Karpas-422 (cell line): ENCODE data around the gene SHISA8. TPM values are rescaled to one million over a fixed set of nuclear protein-coding genes. Genes with fewer than 3 reads are reported as not detected.

Experiments used
- DNase-seq: peaks from one replicate; pipeline ENCODE4 v3.0.0-alpha.2; 2015
- H2AFZ ChIP-seq: fragments of 200-600 bp; sonication (generic); 2 replicates; pipeline ENCODE4 v1.6.1; 2014; ENCODE audit warnings: antibody characterized with exemption, low read length, mixed read lengths
- H3K27ac ChIP-seq: fragments of 200-600 bp; sonication (generic); 2 replicates; pipeline ENCODE4 v1.5.1; 2014; ENCODE audit warnings: mild to moderate bottlenecking, low read length, moderate library complexity
- H3K27me3 ChIP-seq: fragments of 200-600 bp; sonication (generic); 2 replicates; pipeline ENCODE4 v1.6.1; 2014; ENCODE audit warnings: low read length, mixed read lengths
- H3K36me3 ChIP-seq: fragments of 200-600 bp; sonication (generic); 2 replicates; pipeline ENCODE4 v1.6.1; 2014; ENCODE audit warnings: low read length, mixed read lengths; ENCODE audit not compliant: insufficient read depth
- H3K4me1 ChIP-seq: fragments of 200-600 bp; sonication (generic); 2 replicates; pipeline ENCODE4 v1.6.1; 2014; ENCODE audit warnings: mild to moderate bottlenecking, low read length, mixed read lengths
- H3K4me2 ChIP-seq: fragments of 200-600 bp; sonication (generic); 2 replicates; pipeline ENCODE4 v1.6.1; 2014; ENCODE audit warnings: low read length, low read depth, mild to moderate bottlenecking; ENCODE audit not compliant: poor library complexity, severe bottlenecking
- H3K4me3 ChIP-seq: fragments of 200-600 bp; sonication (generic); 2 replicates; pipeline ENCODE4 v1.5.1; 2014; ENCODE audit warnings: mild to moderate bottlenecking, antibody characterized with exemption, low read length, mixed read lengths
- H3K79me2 ChIP-seq: fragments of 200-600 bp; sonication (generic); 2 replicates; pipeline ENCODE4 v1.6.1; 2014; ENCODE audit warnings: mild to moderate bottlenecking, low read length, mixed read lengths
- H3K9ac ChIP-seq: fragments of 200-600 bp; sonication (generic); 2 replicates; pipeline ENCODE4 v1.6.0; 2014; ENCODE audit warnings: low read length
- H3K9me2 ChIP-seq: fragments of 200-600 bp; sonication (generic), shearing (Covaris generic); replicated peaks from 2 replicates; pipeline ENCODE4 v1.6.0; 2014; ENCODE audit warnings: mild to moderate bottlenecking, low read length, moderate library complexity; ENCODE audit not compliant: insufficient read depth
- H3K9me3 ChIP-seq: fragments of 300-700, 200-600 bp; sonication (generic); 2 replicates; pipeline ENCODE4 v1.6.1; 2014; ENCODE audit warnings: low read length, mixed read lengths
- H4K20me1 ChIP-seq: fragments of 200-600 bp; sonication (generic); 2 replicates; pipeline ENCODE4 v1.6.1; 2014; ENCODE audit warnings: mild to moderate bottlenecking, antibody characterized with exemption, low read length, low read depth; ENCODE audit not compliant: insufficient read depth
- total RNA-seq: library from RNA; depleted of rRNA; stranded (reverse); fragments of >200 nt; shearing (Covaris generic); gene quantifications from 2 replicates; pipeline ENCODE4 v1.2.3, GENCODE V29; 2014; ENCODE audit warnings: low replicate concordance

The SHISA8 gene
- total RNA-seq, 1 experiment from 2014 or later: 3.2 TPM

GRCh38 chr22:41936894-41937169 lies 22.0 kb upstream of the SHISA8 start:
- H3K9ac ChIP-seq: peak overlapping the region; percentile 69
- H3K9me3 ChIP-seq: no peaks in the 10 kb centered on the region
- H3K79me2 ChIP-seq: peaks cover 4% of the 10 kb centered on the region
- peaks cover 99% of the 10 kb centered on the region for H3K4me1 ChIP-seq
- H4K20me1 ChIP-seq: no peaks in the 10 kb centered on the region
- no peaks in the 10 kb centered on the region for H3K27me3 ChIP-seq
- peak overlapping the region; percentile 100 for H3K27ac ChIP-seq
- peak overlapping the region; percentile 50 for H3K4me2 ChIP-seq
- DNase-seq: peak; percentile 70
- no peak overlapping the region for H2AFZ ChIP-seq
- H3K9me2 ChIP-seq: no peaks in the 10 kb centered on the region
- H3K36me3 ChIP-seq: peaks cover 17% of the 10 kb centered on the region
- no peak overlapping the region for H3K4me3 ChIP-seq

- no peaks in the 10 kb centered on the region for H3K27me3 ChIP-seq
- no peak overlapping the region for H3K4me3 ChIP-seq
- H3K9me3 ChIP-seq: no peaks in the 10 kb centered on the region
- peaks cover 98% of the 10 kb centered on the region for H3K4me1 ChIP-seq
- H3K9ac ChIP-seq: peak overlapping the region; percentile 69
- DNase-seq: peak; percentile 66
- peak overlapping the region; percentile 100 for H3K27ac ChIP-seq
- no peaks in the 10 kb centered on the region for H3K9me2 ChIP-seq
- H3K79me2 ChIP-seq: peaks cover 4% of the 10 kb centered on the region
- no peak overlapping the region for H2AFZ ChIP-seq
- peak overlapping the region; percentile 50 for H3K4me2 ChIP-seq
- peaks cover 12% of the 10 kb centered on the region for H3K36me3 ChIP-seq
- no peaks in the 10 kb centered on the region for H4K20me1 ChIP-seq
Measured at GRCh38 chr22:41935509-41935908, 20.6 kb upstream of the SHISA8 start.

- peak; percentile 63 for DNase-seq
- no peaks in the 10 kb centered on the region for H3K27me3 ChIP-seq
- peaks cover 12% of the 10 kb centered on the region for H3K36me3 ChIP-seq
- H3K4me2 ChIP-seq: no peak overlapping the region
- H3K4me3 ChIP-seq: no peak overlapping the region
- H4K20me1 ChIP-seq: no peaks in the 10 kb centered on the region
- peak overlapping the region; percentile 69 for H3K9ac ChIP-seq
- peak overlapping the region; percentile 100 for H3K27ac ChIP-seq
- H3K79me2 ChIP-seq: peaks cover 4% of the 10 kb centered on the region
- H3K9me2 ChIP-seq: no peaks in the 10 kb centered on the region
- H2AFZ ChIP-seq: no peak overlapping the region
- peaks cover 98% of the 10 kb centered on the region for H3K4me1 ChIP-seq
- no peaks in the 10 kb centered on the region for H3K9me3 ChIP-seq
Measured at GRCh38 chr22:41935015-41935351, 20.1 kb upstream of the SHISA8 start.

GRCh38 chr22:41934284-41935014 lies 19.6 kb upstream of the SHISA8 start:
- Histone ChIP-seq H3K4me1 (peaks cover 98% of the 10 kb centered on the region), H3K9ac (peak overlapping the region; percentile 69), H2AFZ (no peak overlapping the region), H3K9me2 (no peaks in the 10 kb centered on the region), H3K27ac (peak overlapping the region; percentile 100), H3K9me3 (no peaks in the 10 kb centered on the region), H3K36me3 (peaks cover 11% of the 10 kb centered on the region), H3K4me3 (no peak overlapping the region), H4K20me1 (no peaks in the 10 kb centered on the region), H3K4me2 (peak overlapping the region; percentile 25), H3K27me3 (no peaks in the 10 kb centered on the region), H3K79me2 (peaks cover 3% of the 10 kb centered on the region)
- peak; percentile 57 for DNase-seq

GRCh38 chr22:41933411-41934177 lies 18.7 kb upstream of the SHISA8 start:
- Histone ChIP-seq H3K27me3 (no peaks in the 10 kb centered on the region), H3K4me2 (peak overlapping the region; percentile 25), H3K9ac (peak overlapping the region; percentile 63), H3K9me3 (no peaks in the 10 kb centered on the region), H3K4me1 (peaks cover 98% of the 10 kb centered on the region), H3K79me2 (no peaks in the 10 kb centered on the region; the same call in 1 of the 2 replicates), H3K27ac (peak overlapping the region; percentile 100), H2AFZ (no peak overlapping the region), H3K9me2 (no peaks in the 10 kb centered on the region), H3K4me3 (no peak overlapping the region), H3K36me3 (peaks cover 2% of the 10 kb centered on the region), H4K20me1 (no peaks in the 10 kb centered on the region)
- DNase-seq: peak; percentile 72

GRCh38 chr22:41932353-41932752 lies 17.5 kb upstream of the SHISA8 start:
- peak overlapping the region; percentile 63 for H3K9ac ChIP-seq
- H3K27me3 ChIP-seq: no peaks in the 10 kb centered on the region
- H3K79me2 ChIP-seq: no peaks in the 10 kb centered on the region
- DNase-seq: no peak
- no peak overlapping the region for H2AFZ ChIP-seq
- H3K4me2 ChIP-seq: peak overlapping the region; percentile 40
- no peak overlapping the region; the same call in 1 of the 2 replicates for H3K4me3 ChIP-seq
- peaks cover 99% of the 10 kb centered on the region for H3K4me1 ChIP-seq
- no peaks in the 10 kb centered on the region for H3K36me3 ChIP-seq
- H3K9me2 ChIP-seq: no peaks in the 10 kb centered on the region
- no peaks in the 10 kb centered on the region for H3K9me3 ChIP-seq
- H3K27ac ChIP-seq: peak overlapping the region; percentile 100
- no peaks in the 10 kb centered on the region for H4K20me1 ChIP-seq

- peak overlapping the region; percentile 40 for H3K4me2 ChIP-seq
Measured at GRCh38 chr22:41931701-41932269, 16.9 kb upstream of the SHISA8 start.

GRCh38 chr22:41929418-41929810 lies 14.5 kb upstream of the SHISA8 start:
- no peaks in the 10 kb centered on the region for H3K27me3 ChIP-seq
- peaks cover 4% of the 10 kb centered on the region; the same call in 1 of the 2 replicates for H3K36me3 ChIP-seq
- peak; percentile 73 for DNase-seq
- H3K79me2 ChIP-seq: peaks cover 11% of the 10 kb centered on the region
- peak overlapping the region; percentile 43 for H3K4me2 ChIP-seq
- no peak overlapping the region for H3K4me3 ChIP-seq
- H2AFZ ChIP-seq: no peak overlapping the region
- H3K4me1 ChIP-seq: peaks cover 91% of the 10 kb centered on the region
- no peaks in the 10 kb centered on the region for H3K9me3 ChIP-seq
- H3K27ac ChIP-seq: peak overlapping the region; percentile 100
- H3K9ac ChIP-seq: peak overlapping the region; percentile 99
- H3K9me2 ChIP-seq: no peaks in the 10 kb centered on the region
- peaks cover 5% of the 10 kb centered on the region; the same call in 1 of the 2 replicates for H4K20me1 ChIP-seq

More at GRCh38 chr22:41931701-41932269, 16.9 kb upstream of the SHISA8 start:
- Histone ChIP-seq H4K20me1 (no peaks in the 10 kb centered on the region), H3K27ac (peak overlapping the region; percentile 100), H3K4me3 (no peak overlapping the region; the same call in 1 of the 2 replicates), H2AFZ (no peak overlapping the region), H3K9ac (peak overlapping the region; percentile 63), H3K9me3 (no peaks in the 10 kb centered on the region), H3K27me3 (no peaks in the 10 kb centered on the region), H3K9me2 (no peaks in the 10 kb centered on the region), H3K79me2 (no peaks in the 10 kb centered on the region), H3K4me1 (peaks cover 99% of the 10 kb centered on the region), H3K36me3 (no peaks in the 10 kb centered on the region)
- peak; percentile 93 for DNase-seq
